ENCODE results near the gene ARID3C. TPM values are rescaled to one million over a fixed set of nuclear protein-coding genes. Genes with fewer than 3 reads are reported as not detected.

Gene ARID3C
- total and polyA plus RNA-seq, 2 donors from 2014 or later: not detected

- H3K27ac ChIP-seq (ENCODE audit: low read depth in 2 of 2, low read length in 2 of 2): no peak overlapping the region
Observed at GRCh38 chr9:34590381-34591247, 38.3 kb downstream of the ARID3C start.

GRCh38 chr9:34589636-34590380 lies 39.1 kb downstream of the ARID3C start, which contains the start of gene CNTFR:
CNTFR (minus strand) TSS chr9:34589724; CDS start chr9:34568981, 20,743 bp downstream.
- DNase-seq (peak in 4 of 5 donors; percentile 73 to 87 (median 78)), FAIRE-seq (no peak)
- no peak for TF ChIP-seq CTCF (IDR thresholded peaks at IDR 0.05; ENCODE audit: borderline replicate concordance, extremely low read depth, insufficient read depth)
- peaks cover 0 to 4% (median 3%) of the 10 kb centered on the region in 3 donors for H3K4me1 ChIP-seq (ENCODE audit: control insufficient read depth in 2 of 3, insufficient read depth in 2 of 3, low read depth in 1 of 3, low read length in 3 of 3)
- no peaks in the 10 kb centered on the region for H3K9me3 ChIP-seq (ENCODE audit: control insufficient read depth in 2 of 3, insufficient read depth in 1 of 3, low read length in 3 of 3)
- H3K27ac ChIP-seq (ENCODE audit: low read depth in 2 of 2, low read length in 2 of 2): no peak within 1 kb of the TSS
- H3K9ac ChIP-seq (ENCODE audit: low read length in 3 of 3): peak within 1 kb of the TSS in 1 of 3 donors; percentile 67
- intact Hi-C loops (cut with DNase I): loop anchor here (5.0 to 10.0 kb wide), 2 partner anchors 43 to 175 kb away; no protein-coding TSS in a partner anchor
- H3K4me3 ChIP-seq (ENCODE audit: low read length in 3 of 3): peak within 1 kb of the TSS in 2 of 3 donors; percentile 47 to 77
- H3K36me3 ChIP-seq (ENCODE audit: control insufficient read depth in 2 of 3, insufficient read depth in 3 of 3, low read length in 3 of 3): no peaks in the 10 kb centered on the region
- peaks cover 14% of the 10 kb centered on the region for H3K27me3 ChIP-seq (ENCODE audit: control insufficient read depth, insufficient read depth, low read length)

More at GRCh38 chr9:34590381-34591247, 38.3 kb downstream of the ARID3C start:
- Histone ChIP-seq H3K27me3 (ENCODE audit: control insufficient read depth, insufficient read depth, low read length) (peaks cover 14% of the 10 kb centered on the region), H3K4me1 (ENCODE audit: control insufficient read depth in 2 of 3, insufficient read depth in 2 of 3, low read depth in 1 of 3, low read length in 3 of 3) (peaks cover 0 to 4% (median 3%) of the 10 kb centered on the region in 3 donors), H3K9ac (ENCODE audit: low read length in 3 of 3) (no peak overlapping the region), H3K36me3 (ENCODE audit: control insufficient read depth in 2 of 3, insufficient read depth in 3 of 3, low read length in 3 of 3) (no peaks in the 10 kb centered on the region), H3K4me3 (ENCODE audit: low read length in 3 of 3) (peak overlapping the region in 1 of 3 donors; percentile 39), H3K9me3 (ENCODE audit: control insufficient read depth in 2 of 3, insufficient read depth in 1 of 3, low read length in 3 of 3) (no peaks in the 10 kb centered on the region)
- DNase-seq (peak in 3 of 5 donors; percentile 28 to 80 (median 71)), FAIRE-seq (no peak)
- intact Hi-C loops (cut with DNase I): loop anchor here (5.0 to 10.0 kb wide), 2 partner anchors 43 to 176 kb away; no protein-coding TSS in a partner anchor
- no peak for TF ChIP-seq CTCF (IDR thresholded peaks at IDR 0.05; ENCODE audit: borderline replicate concordance, extremely low read depth, insufficient read depth)

GRCh38 chr9:34588671-34589635 lies 39.9 kb downstream of the ARID3C start:
- TF ChIP-seq CTCF (IDR thresholded peaks at IDR 0.05; ENCODE audit: borderline replicate concordance, extremely low read depth, insufficient read depth): no peak

More at GRCh38 chr9:34588671-34589635, 39.9 kb downstream of the ARID3C start:
- Histone ChIP-seq H3K27me3 (ENCODE audit: control insufficient read depth, insufficient read depth, low read length) (peaks cover 14% of the 10 kb centered on the region), H3K36me3 (ENCODE audit: control insufficient read depth in 2 of 3, insufficient read depth in 3 of 3, low read length in 3 of 3) (no peaks in the 10 kb centered on the region), H3K4me3 (ENCODE audit: low read length in 3 of 3) (peak overlapping the region in 2 of 3 donors; percentile 47 to 77), H3K9ac (ENCODE audit: low read length in 3 of 3) (peak overlapping the region in 1 of 3 donors; percentile 67), H3K27ac (ENCODE audit: low read depth in 2 of 2, low read length in 2 of 2) (no peak overlapping the region), H3K4me1 (ENCODE audit: control insufficient read depth in 2 of 3, insufficient read depth in 2 of 3, low read depth in 1 of 3, low read length in 3 of 3) (peaks cover 0 to 4% (median 3%) of the 10 kb centered on the region in 3 donors), H3K9me3 (ENCODE audit: control insufficient read depth in 2 of 3, insufficient read depth in 1 of 3, low read length in 3 of 3) (no peaks in the 10 kb centered on the region)
- peak in 3 of 5 donors; percentile 49 to 78 (median 59) for DNase-seq
- intact Hi-C loops (cut with DNase I): no loop called here
- no peak for FAIRE-seq

Data from kidney (tissue), 14 donors.